ENCODE data around the gene CHD6. TPM values are rescaled to one million over a fixed set of nuclear protein-coding genes. Genes with fewer than 3 reads are reported as not detected.

The CHD6 gene
- polyA plus RNA-seq, 1 donor (not counting 4 experiments of a cell fraction or from before 2014, with no cell fraction given) = 6.8 TPM

DNA sequence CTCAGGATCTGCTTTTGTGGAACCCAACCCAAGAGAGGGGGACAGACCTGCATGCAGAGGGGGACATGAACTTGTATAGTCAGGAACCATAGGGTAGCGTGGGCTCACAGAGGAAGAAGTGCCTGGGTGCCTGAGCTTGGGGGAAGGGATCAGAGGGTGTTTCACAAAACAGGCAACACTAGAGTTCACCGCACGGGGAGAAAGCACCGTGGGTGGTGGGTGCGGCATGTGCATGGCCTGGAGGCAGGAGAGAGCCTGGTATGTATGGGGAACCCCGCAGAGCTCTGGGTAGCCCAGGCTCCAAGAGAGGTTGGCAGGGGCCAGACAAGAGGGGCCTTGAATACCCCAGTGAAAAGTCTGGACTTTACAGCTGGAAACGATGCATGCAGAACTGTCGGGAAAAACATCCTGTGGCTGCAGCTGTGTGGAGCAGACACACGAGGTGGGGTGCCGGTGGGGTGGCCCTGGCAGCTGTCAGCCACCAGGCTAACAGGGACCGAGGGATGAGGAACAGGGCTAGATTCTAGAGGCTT is 244.9 kb downstream of the CHD6 start:
- H3K9me3 ChIP-seq (ENCODE audit: control insufficient read depth, low read depth, low read length) = no peaks in the 10 kb centered on the region
- H3K4me2 ChIP-seq (ENCODE audit: control insufficient read depth, extremely low read depth, insufficient read depth, low read depth, low read length) = no peak overlapping the region
- no peaks in the 10 kb centered on the region for H3K9me1 ChIP-seq (ENCODE audit: control insufficient read depth, extremely low read depth, insufficient read depth, low read length)
- H3K27me3 ChIP-seq (ENCODE audit: control insufficient read depth, extremely low read depth, insufficient read depth, low read length) = peaks cover 29% of the 10 kb centered on the region
- no peak overlapping the region for H3K4me3 ChIP-seq (ENCODE audit: control insufficient read depth in 2 of 3, extremely low read depth in 1 of 3, insufficient read depth in 2 of 3, low read depth in 1 of 3, low read length in 3 of 3)
- no peak overlapping the region for H3K27ac ChIP-seq (ENCODE audit: control insufficient read depth, insufficient read depth, low read length)
- dilution Hi-C loops (cut with MboI; ENCODE audit: extremely low pct_ligation_motif_present, low sequenced_read_pairs) = no loop called here
- no peak overlapping the region for H2AFZ ChIP-seq (ENCODE audit: control insufficient read depth, low read length)
- no peaks in the 10 kb centered on the region for H3K4me1 ChIP-seq (ENCODE audit: control insufficient read depth, extremely low read depth, insufficient read depth, low read length)
- H3K36me3 ChIP-seq (ENCODE audit: control insufficient read depth in 2 of 2, extremely low read depth in 1 of 2, insufficient read depth in 2 of 2, low read length in 2 of 2) = no peaks in the 10 kb centered on the region
- no peak overlapping the region for H3K9ac ChIP-seq (ENCODE audit: control insufficient read depth, extremely low read depth, insufficient read depth, low read length)
- H4K20me1 ChIP-seq (ENCODE audit: control insufficient read depth, extremely low read depth, insufficient read depth, low read length) = no peaks in the 10 kb centered on the region
- DNase-seq (ENCODE audit: low read depth, low spot score) (no peak), FAIRE-seq (no peak)
- no peaks in the 10 kb centered on the region for H3K79me2 ChIP-seq (ENCODE audit: control insufficient read depth, insufficient read depth, low read length)
- no peak for TF ChIP-seq EZH2 (IDR thresholded peaks at IDR 0.05; ENCODE audit: low read length)
- TF ChIP-seq, protein P1, sequence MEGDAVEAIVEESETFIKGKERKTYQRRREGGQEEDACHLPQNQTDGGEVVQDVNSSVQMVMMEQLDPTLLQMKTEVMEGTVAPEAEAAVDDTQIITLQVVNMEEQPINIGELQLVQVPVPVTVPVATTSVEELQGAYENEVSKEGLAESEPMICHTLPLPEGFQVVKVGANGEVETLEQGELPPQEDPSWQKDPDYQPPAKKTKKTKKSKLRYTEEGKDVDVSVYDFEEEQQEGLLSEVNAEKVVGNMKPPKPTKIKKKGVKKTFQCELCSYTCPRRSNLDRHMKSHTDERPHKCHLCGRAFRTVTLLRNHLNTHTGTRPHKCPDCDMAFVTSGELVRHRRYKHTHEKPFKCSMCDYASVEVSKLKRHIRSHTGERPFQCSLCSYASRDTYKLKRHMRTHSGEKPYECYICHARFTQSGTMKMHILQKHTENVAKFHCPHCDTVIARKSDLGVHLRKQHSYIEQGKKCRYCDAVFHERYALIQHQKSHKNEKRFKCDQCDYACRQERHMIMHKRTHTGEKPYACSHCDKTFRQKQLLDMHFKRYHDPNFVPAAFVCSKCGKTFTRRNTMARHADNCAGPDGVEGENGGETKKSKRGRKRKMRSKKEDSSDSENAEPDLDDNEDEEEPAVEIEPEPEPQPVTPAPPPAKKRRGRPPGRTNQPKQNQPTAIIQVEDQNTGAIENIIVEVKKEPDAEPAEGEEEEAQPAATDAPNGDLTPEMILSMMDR (optimal IDR thresholded peaks at IDR 0.05 in 1 of 3, IDR thresholded peaks at IDR 0.05 in 1 of 3, conservative IDR thresholded peaks at IDR 0.05 in 1 of 3; ENCODE audit: extremely low read depth in 1 of 3, insufficient read depth in 2 of 3, low read length in 3 of 3) = no peak

DNA sequence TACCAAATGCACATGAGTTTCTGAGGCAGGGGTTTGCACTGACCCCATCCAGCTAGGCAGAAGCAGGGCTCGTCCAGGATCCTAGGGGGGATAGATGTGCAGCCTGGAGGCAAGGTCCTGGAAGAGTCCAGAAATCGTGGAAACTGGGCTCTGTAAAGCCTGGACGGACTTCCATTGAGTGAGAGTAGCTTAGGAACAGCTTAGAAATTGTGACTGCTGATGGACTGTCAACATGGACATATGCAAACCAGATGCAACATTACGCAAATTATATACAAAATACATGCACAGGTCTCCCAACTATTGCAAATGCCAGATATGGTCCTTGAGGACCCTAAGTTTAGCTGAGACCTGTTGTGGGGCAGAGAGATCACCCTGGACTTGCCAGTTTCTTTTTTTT is 246.8 kb downstream of the CHD6 start:
- Histone ChIP-seq H3K4me2 (ENCODE audit: control insufficient read depth, extremely low read depth, insufficient read depth, low read depth, low read length) (no peak overlapping the region), H3K36me3 (ENCODE audit: control insufficient read depth in 2 of 2, extremely low read depth in 1 of 2, insufficient read depth in 2 of 2, low read length in 2 of 2) (no peaks in the 10 kb centered on the region)
- no peak for FAIRE-seq

More for the DNA sequence above, 246.8 kb downstream of the CHD6 start:
- H3K9ac ChIP-seq (ENCODE audit: control insufficient read depth, extremely low read depth, insufficient read depth, low read length) = no peak overlapping the region
- no peaks in the 10 kb centered on the region for H3K79me2 ChIP-seq (ENCODE audit: control insufficient read depth, insufficient read depth, low read length)
- dilution Hi-C loops (cut with MboI; ENCODE audit: extremely low pct_ligation_motif_present, low sequenced_read_pairs) = no loop called here
- peaks cover 36% of the 10 kb centered on the region for H3K27me3 ChIP-seq (ENCODE audit: control insufficient read depth, extremely low read depth, insufficient read depth, low read length)
- no peak for DNase-seq (ENCODE audit: low read depth, low spot score)
- H3K27ac ChIP-seq (ENCODE audit: control insufficient read depth, insufficient read depth, low read length) = no peak overlapping the region
- no peaks in the 10 kb centered on the region for H4K20me1 ChIP-seq (ENCODE audit: control insufficient read depth, extremely low read depth, insufficient read depth, low read length)
- no peaks in the 10 kb centered on the region for H3K9me1 ChIP-seq (ENCODE audit: control insufficient read depth, extremely low read depth, insufficient read depth, low read length)
- no peak for TF ChIP-seq EZH2 (IDR thresholded peaks at IDR 0.05; ENCODE audit: low read length)
- TF ChIP-seq, protein P1 (optimal IDR thresholded peaks at IDR 0.05 in 1 of 3, IDR thresholded peaks at IDR 0.05 in 1 of 3, conservative IDR thresholded peaks at IDR 0.05 in 1 of 3; ENCODE audit: extremely low read depth in 1 of 3, insufficient read depth in 2 of 3, low read length in 3 of 3) = no peak
- H3K9me3 ChIP-seq (ENCODE audit: control insufficient read depth, low read depth, low read length) = no peaks in the 10 kb centered on the region
- H2AFZ ChIP-seq (ENCODE audit: control insufficient read depth, low read length) = no peak overlapping the region
- H3K4me1 ChIP-seq (ENCODE audit: control insufficient read depth, extremely low read depth, insufficient read depth, low read length) = no peaks in the 10 kb centered on the region
- H3K4me3 ChIP-seq (ENCODE audit: control insufficient read depth in 2 of 3, extremely low read depth in 1 of 3, insufficient read depth in 2 of 3, low read depth in 1 of 3, low read length in 3 of 3) = no peak overlapping the region

Data from keratinocyte (primary cell).